Transverse colon (tissue), 4 donors: ENCODE measurements around the gene TBX2. TPM values are rescaled to one million over a fixed set of nuclear protein-coding genes. Genes with fewer than 3 reads are reported as not detected.

ENCODE experiments used
- DNase-seq: peaks from one replicate; pipeline ENCODE4 v3.0.0-alpha.2; 2019
- H3K27ac ChIP-seq, 4 donors: fragments of 200-600 bp; sonication (generic); 2 replicates each; pipeline ENCODE4 v1.5.1; 2016 to 2018; ENCODE audit warnings: inconsistent platforms in 4 of 4
- H3K27me3 ChIP-seq: fragments of 200-600 bp; sonication (generic); 2 replicates; pipeline ENCODE4 v1.5.1; 2017; ENCODE audit warnings: inconsistent platforms
- H3K36me3 ChIP-seq, 4 donors: fragments of 200-600 bp; sonication (generic); 2 replicates each; pipeline ENCODE4 v1.5.1; 2017 to 2019; ENCODE audit warnings: inconsistent platforms in 4 of 4
- H3K4me1 ChIP-seq, 4 donors: fragments of 200-600 bp; sonication (generic); 2 replicates each; pipeline ENCODE4 v1.5.1; 2017 to 2020; ENCODE audit warnings: inconsistent platforms in 4 of 4
- H3K4me3 ChIP-seq, 4 donors: fragments of 200-600 bp; sonication (generic); 1 replicate in 1 of 4; 2 replicates in 3 of 4; pipeline versions ENCODE4 v1.5.1 to v1.6.1; 2017 to 2019; ENCODE audit warnings: inconsistent platforms in 4 of 4
- H3K9me3 ChIP-seq, 2 donors: fragments of 200-600 bp; sonication (generic); 2 replicates each; pipeline ENCODE4 v1.5.1; 2017 to 2019; ENCODE audit warnings: inconsistent platforms in 2 of 2
- CTCF ChIP-seq, 5 experiments: fragments of 200-600 bp in 3 of 5; fragments of 450-650 bp in 2 of 5; sonication (generic) in 3 of 5; IDR thresholded peaks; 1 replicate in 2 of 5; 2 replicates in 3 of 5; pipeline ENCODE4 v1.5.1; 2016 to 2017; ENCODE audit warnings: antibody characterized with exemption in 5 of 5, inconsistent platforms in 3 of 5, mild to moderate bottlenecking in 2 of 5, moderate library complexity in 1 of 5
- EP300 ChIP-seq: sonication (generic); formaldehyde crosslinking; IDR thresholded peaks from one replicate; pipeline ENCODE4 v1.6.1; 2017; ENCODE audit warnings: antibody characterized with exemption, low read depth
- POLR2A ChIP-seq: fragments of 450-650 bp; IDR thresholded peaks from one replicate; pipeline ENCODE4 v1.6.1; 2016; ENCODE audit warnings: antibody characterized with exemption, mild to moderate bottlenecking, moderate library complexity
- POLR2AphosphoS5 ChIP-seq, 3 donors: sonication (generic); formaldehyde crosslinking; IDR thresholded peaks; one replicate each; pipeline ENCODE4 v1.6.1; 2016; ENCODE audit warnings: antibody characterized with exemption in 3 of 3
- WGBS, 2 donors: methylation state at CpG; one replicate each; pipeline ENCODE4 v1.1.5; 2018; ENCODE audit warnings: low coverage in 1 of 2; 5-methylcytosine and 5-hydroxymethylcytosine counted together
- in situ Hi-C, 4 donors: fragments of 200-750 bp; cut with MboI; loops; one replicate each; pipeline versions ENCODE4 v1.15.0 to v1.15.1; 2017; ENCODE audit warnings: low sequenced_read_pairs in 3 of 4, low pct_ligation_motif_present in 1 of 4, low pct_unique_long_range_greater_than_20kb in 1 of 4
- intact Hi-C: fragments of 100-400 bp; cut with DNase I; formaldehyde crosslinking; loops from one replicate; pipeline ENCODE4 v1.15.1; 2023; ENCODE audit warnings: low total_unique reads
- total RNA-seq, 4 donors: library from RNA; depleted of rRNA; stranded (reverse); fragments of >200 nt; gene quantifications; one replicate each; pipeline ENCODE4 v1.1.0, GENCODE V29; 2016

TBX2 gene
- total RNA-seq, 4 donors from 2014 or later = 2.6 to 13.5 (median 8.7) TPM

GRCh38 chr17:61379457-61380216, 20.0 kb upstream of the TBX2 start:
- Histone ChIP-seq H3K27me3 (no peaks in the 10 kb centered on the region), H3K9me3 (no peaks in the 10 kb centered on the region), H3K4me1 (no peaks in the 10 kb centered on the region), H3K27ac (no peak overlapping the region), H3K4me3 (no peak overlapping the region), H3K36me3 (no peaks in the 10 kb centered on the region)
- TF ChIP-seq EP300 (no peak), CTCF (IDR thresholded peaks at IDR 0.05) (no peak), POLR2A (no peak)
- no peak for DNase-seq
- WGBS, 2 donors = 83 to 90% methylated on average over 7 to 21 of the region's 21 CpGs
- in situ Hi-C loops = loop anchor here (10.0 to 25.0 kb wide), 6 partner anchors 142 to 667 kb away; no protein-coding TSS in a partner anchor
- intact Hi-C loops = no loop called here

GRCh38 chr17:61380217-61380835, 19.3 kb upstream of the TBX2 start:
- TF ChIP-seq CTCF (IDR thresholded peaks at IDR 0.05) (no peak), EP300 (no peak), POLR2A (no peak), POLR2AphosphoS5 (IDR thresholded peaks at IDR 0.05) (no peak)
- in situ Hi-C loops (loop anchor here (10.0 to 25.0 kb wide), 6 partner anchors 143 to 668 kb away; no protein-coding TSS in a partner anchor), intact Hi-C loops (no loop called here)
- Histone ChIP-seq H3K27ac (no peak overlapping the region), H3K9me3 (no peaks in the 10 kb centered on the region), H3K4me3 (no peak overlapping the region), H3K36me3 (no peaks in the 10 kb centered on the region), H3K27me3 (no peaks in the 10 kb centered on the region), H3K4me1 (no peaks in the 10 kb centered on the region)
- DNase-seq = no peak
- 83% methylated on average over 10 of the region's 10 CpGs; no CpG with 5 or more reads in 1 of the 2 donors for WGBS, 2 donors

GRCh38 chr17:61380836-61381525, 18.7 kb upstream of the TBX2 start:
- no peak for DNase-seq
- TF ChIP-seq EP300 (no peak), CTCF (IDR thresholded peaks at IDR 0.05) (no peak)
- WGBS, 2 donors = 90 to 100% methylated on average over 2 to 18 of the region's 18 CpGs
- intact Hi-C loops = no loop called here
- Histone ChIP-seq H3K27ac (no peak overlapping the region), H3K4me1 (no peaks in the 10 kb centered on the region), H3K4me3 (no peak overlapping the region), H3K36me3 (no peaks in the 10 kb centered on the region), H3K9me3 (no peaks in the 10 kb centered on the region), H3K27me3 (no peaks in the 10 kb centered on the region)
- in situ Hi-C loops = loop anchor here (10.0 to 25.0 kb wide), 6 partner anchors 144 to 669 kb away; no protein-coding TSS in a partner anchor

- WGBS, 2 donors = 96% methylated on average over 5 of the region's 5 CpGs; no CpG with 5 or more reads in 1 of the 2 donors
- no peak for TF ChIP-seq EP300
- TF ChIP-seq POLR2AphosphoS5 (IDR thresholded peaks at IDR 0.05) = no peak
- no peak for TF ChIP-seq CTCF (IDR thresholded peaks at IDR 0.05)
- no peak for TF ChIP-seq POLR2A
Measured at GRCh38 chr17:61381537-61381936, 18.1 kb upstream of the TBX2 start.

More at GRCh38 chr17:61381537-61381936, 18.1 kb upstream of the TBX2 start:
- no peaks in the 10 kb centered on the region for H3K36me3 ChIP-seq
- H3K4me1 ChIP-seq = no peaks in the 10 kb centered on the region
- intact Hi-C loops = no loop called here
- no peak overlapping the region for H3K4me3 ChIP-seq
- H3K27ac ChIP-seq = no peak overlapping the region
- in situ Hi-C loops = loop anchor here (10.0 to 25.0 kb wide), 6 partner anchors 144 to 669 kb away; no protein-coding TSS in a partner anchor
- DNase-seq = no peak
- no peaks in the 10 kb centered on the region for H3K27me3 ChIP-seq
- H3K9me3 ChIP-seq = no peaks in the 10 kb centered on the region
